GM19328 (cell line): ENCODE results near the gene TFPI.

Source experiments
- ATAC-seq: cut with Tn5 transposase; IDR thresholded peaks from one replicate; pipeline ENCODE4 v1.9.1; 2021; ENCODE audit warnings: mild to moderate bottlenecking, moderate library complexity; ENCODE audit not compliant: unreplicated experiment

TFPI gene

GRCh38 chr2:187424146-187424545 lies 130.1 kb downstream of the TFPI start:
- ATAC-seq, result no peak

GRCh38 chr2:187422282-187422681 lies 132.0 kb downstream of the TFPI start:
- ATAC-seq, result no peak

- no peak for ATAC-seq
Observed at GRCh38 chr2:187421519-187421918, 132.7 kb downstream of the TFPI start.

GRCh38 chr2:187419808-187420207 lies 134.4 kb downstream of the TFPI start:
- ATAC-seq, result no peak

- no peak for ATAC-seq
Observed at GRCh38 chr2:187415449-187415848, 138.8 kb downstream of the TFPI start.
